ENCODE data around the gene LCA5L.
A peak's percentile ranks its signal among the peaks of the same experiment; 100 is the strongest.

DNA sequence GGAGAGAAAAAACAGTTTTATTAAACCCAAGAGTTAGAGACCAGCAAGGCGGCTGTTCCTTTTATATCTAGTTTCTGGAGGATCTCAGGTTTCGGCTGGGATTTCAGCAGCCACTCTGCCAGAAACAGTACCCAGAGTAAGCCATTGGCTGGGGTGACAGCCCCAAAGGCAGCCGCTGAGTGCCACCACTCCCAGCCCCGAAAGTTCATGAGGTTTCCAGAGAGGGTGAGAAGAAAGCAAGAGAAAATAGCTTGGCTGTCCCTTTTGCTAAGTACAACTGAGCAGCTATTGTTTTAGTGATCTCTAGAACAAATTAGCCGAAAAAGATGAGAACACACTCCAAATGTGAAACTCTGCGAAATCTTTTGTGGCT is 7.4 kb upstream of the LCA5L start:
- TF ChIP-seq, protein P1, sequence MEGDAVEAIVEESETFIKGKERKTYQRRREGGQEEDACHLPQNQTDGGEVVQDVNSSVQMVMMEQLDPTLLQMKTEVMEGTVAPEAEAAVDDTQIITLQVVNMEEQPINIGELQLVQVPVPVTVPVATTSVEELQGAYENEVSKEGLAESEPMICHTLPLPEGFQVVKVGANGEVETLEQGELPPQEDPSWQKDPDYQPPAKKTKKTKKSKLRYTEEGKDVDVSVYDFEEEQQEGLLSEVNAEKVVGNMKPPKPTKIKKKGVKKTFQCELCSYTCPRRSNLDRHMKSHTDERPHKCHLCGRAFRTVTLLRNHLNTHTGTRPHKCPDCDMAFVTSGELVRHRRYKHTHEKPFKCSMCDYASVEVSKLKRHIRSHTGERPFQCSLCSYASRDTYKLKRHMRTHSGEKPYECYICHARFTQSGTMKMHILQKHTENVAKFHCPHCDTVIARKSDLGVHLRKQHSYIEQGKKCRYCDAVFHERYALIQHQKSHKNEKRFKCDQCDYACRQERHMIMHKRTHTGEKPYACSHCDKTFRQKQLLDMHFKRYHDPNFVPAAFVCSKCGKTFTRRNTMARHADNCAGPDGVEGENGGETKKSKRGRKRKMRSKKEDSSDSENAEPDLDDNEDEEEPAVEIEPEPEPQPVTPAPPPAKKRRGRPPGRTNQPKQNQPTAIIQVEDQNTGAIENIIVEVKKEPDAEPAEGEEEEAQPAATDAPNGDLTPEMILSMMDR (IDR thresholded peaks at IDR 0.05 in 4 of 5, conservative IDR thresholded peaks at IDR 0.05 in 1 of 5), result no peak
- TF ChIP-seq POLR2A (IDR thresholded peaks at IDR 0.05), result peak in 1 of 2 donors; percentile 31

All from gastrocnemius medialis (tissue), 4 donors.